Esophagus muscularis mucosa (tissue), 4 donors: Measurements from ENCODE around the gene TMEM86B. TPM values are rescaled to one million over a fixed set of nuclear protein-coding genes. Genes with fewer than 3 reads are reported as not detected.
A peak's percentile ranks its signal among the peaks of the same experiment; 100 is the strongest.

Experiments used
- DNase-seq: peaks from one replicate; pipeline ENCODE4 v3.0.0-alpha.2; 2017; ENCODE audit errors: extremely low spot score
- H3K27ac ChIP-seq, 4 donors: fragments of 200-600 bp; sonication (generic); replicated peaks in 1 of 4; 1 replicate in 3 of 4; 2 replicates in 1 of 4; pipeline ENCODE4 v1.5.1; 2016 to 2019; ENCODE audit warnings: mild to moderate bottlenecking in 1 of 4
- H3K27me3 ChIP-seq, 4 donors: fragments of 200-600 bp; sonication (generic); one replicate each; pipeline versions ENCODE4 v1.5.1 to v1.6.0; 2016 to 2019
- H3K36me3 ChIP-seq, 4 donors: fragments of 200-600 bp; sonication (generic); one replicate each; pipeline ENCODE4 v1.5.1; 2016 to 2019
- H3K4me1 ChIP-seq, 4 donors: fragments of 200-600 bp; sonication (generic); one replicate each; pipeline ENCODE4 v1.5.1; 2016 to 2019
- H3K4me3 ChIP-seq, 4 donors: fragments of 200-600 bp; sonication (generic); 1 replicate in 2 of 4; 2 replicates in 2 of 4; pipeline ENCODE4 v1.5.1; 2016 to 2019; ENCODE audit warnings: mild to moderate bottlenecking in 4 of 4, moderate library complexity in 1 of 4
- H3K9me3 ChIP-seq, 4 donors: fragments of 200-600 bp; sonication (generic); 1 replicate in 3 of 4; 2 replicates in 1 of 4; pipeline ENCODE4 v1.5.1; 2016 to 2019
- EP300 ChIP-seq: sonication (generic); formaldehyde crosslinking; IDR thresholded peaks from one replicate; pipeline ENCODE4 v1.6.1; 2017; ENCODE audit warnings: antibody characterized with exemption
- POLR2A ChIP-seq: fragments of 450-650 bp; IDR thresholded peaks from one replicate; pipeline ENCODE4 v1.6.1; 2017; ENCODE audit warnings: antibody characterized with exemption, moderate library complexity, mild to moderate bottlenecking, low read depth
- POLR2AphosphoS5 ChIP-seq, 2 donors: sonication (generic); formaldehyde crosslinking; IDR thresholded peaks; one replicate each; pipeline ENCODE4 v1.6.1; 2017; ENCODE audit warnings: antibody characterized with exemption in 2 of 2
- WGBS: methylation state at CpG from one replicate; pipeline ENCODE4 v1.1.5; 2018; 5-methylcytosine and 5-hydroxymethylcytosine counted together
- intact Hi-C: fragments of 100-400 bp; cut with DNase I; formaldehyde crosslinking; loops from one replicate; pipeline ENCODE4 v1.15.1; 2023
- total RNA-seq, 4 donors: library from RNA; depleted of rRNA; stranded (reverse); fragments of >200 nt; gene quantifications; one replicate each; pipeline versions ENCODE4 v1.1.0 to v1.2.1, GENCODE V29; 2016
- TF ChIP-seq, protein P1 (sequence below), 3 experiments: fragments of 200-600 bp in 2 of 3; fragments of 450-650 bp in 1 of 3; sonication (generic) in 2 of 3; IDR thresholded peaks; one replicate each; pipeline ENCODE4 v1.5.1; 2017 to 2019; ENCODE audit warnings: antibody characterized with exemption in 3 of 3, mild to moderate bottlenecking in 2 of 3, moderate library complexity in 1 of 3

The TMEM86B gene
- total RNA-seq, 4 donors from 2014 or later: 1.7 to 2.8 (median 2.4) TPM

DNA sequence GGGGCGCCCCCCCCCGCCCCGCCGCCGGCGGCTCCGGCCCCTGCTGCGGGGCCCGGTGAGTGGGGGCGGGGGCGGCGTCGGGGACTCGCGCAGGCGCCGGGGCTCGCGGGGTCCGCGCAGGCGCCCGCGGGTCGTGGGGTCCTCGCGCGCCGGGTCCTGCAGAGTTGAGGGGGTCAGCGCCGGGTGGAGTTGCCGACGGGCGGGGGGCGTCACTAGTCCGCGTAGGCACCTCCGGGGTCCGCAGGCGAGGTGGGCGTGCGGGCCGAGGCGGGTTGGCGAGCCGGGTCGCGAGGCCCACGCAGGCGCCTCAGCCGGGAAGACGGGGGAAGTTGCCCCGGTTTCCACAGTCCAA lies 29.9 kb upstream of the TMEM86B start:
- Histone ChIP-seq H3K27me3 (no peaks in the 10 kb centered on the region), H3K4me1 (peaks cover 44 to 57% (median 57%) of the 10 kb centered on the region in 4 donors), H3K27ac (peak overlapping the region; percentile 89 to 97 (median 92)), H3K9me3 (no peaks in the 10 kb centered on the region), H3K36me3 (peaks cover 0 to 11% (median 7%) of the 10 kb centered on the region in 4 donors), H3K4me3 (peak overlapping the region; percentile 94 to 99 (median 98))
- no peak for DNase-seq
- TF ChIP-seq POLR2AphosphoS5 (IDR thresholded peaks at IDR 0.05): no peak
- no peak for TF ChIP-seq EP300
- TF ChIP-seq POLR2A: no peak
- TF ChIP-seq, protein P1, sequence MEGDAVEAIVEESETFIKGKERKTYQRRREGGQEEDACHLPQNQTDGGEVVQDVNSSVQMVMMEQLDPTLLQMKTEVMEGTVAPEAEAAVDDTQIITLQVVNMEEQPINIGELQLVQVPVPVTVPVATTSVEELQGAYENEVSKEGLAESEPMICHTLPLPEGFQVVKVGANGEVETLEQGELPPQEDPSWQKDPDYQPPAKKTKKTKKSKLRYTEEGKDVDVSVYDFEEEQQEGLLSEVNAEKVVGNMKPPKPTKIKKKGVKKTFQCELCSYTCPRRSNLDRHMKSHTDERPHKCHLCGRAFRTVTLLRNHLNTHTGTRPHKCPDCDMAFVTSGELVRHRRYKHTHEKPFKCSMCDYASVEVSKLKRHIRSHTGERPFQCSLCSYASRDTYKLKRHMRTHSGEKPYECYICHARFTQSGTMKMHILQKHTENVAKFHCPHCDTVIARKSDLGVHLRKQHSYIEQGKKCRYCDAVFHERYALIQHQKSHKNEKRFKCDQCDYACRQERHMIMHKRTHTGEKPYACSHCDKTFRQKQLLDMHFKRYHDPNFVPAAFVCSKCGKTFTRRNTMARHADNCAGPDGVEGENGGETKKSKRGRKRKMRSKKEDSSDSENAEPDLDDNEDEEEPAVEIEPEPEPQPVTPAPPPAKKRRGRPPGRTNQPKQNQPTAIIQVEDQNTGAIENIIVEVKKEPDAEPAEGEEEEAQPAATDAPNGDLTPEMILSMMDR (IDR thresholded peaks at IDR 0.05): no peak
- WGBS: 0% methylated on average over 7 of the region's 53 CpGs
- intact Hi-C loops: loop anchor here (5.0 kb wide), 1 partner anchor 41 kb away; no protein-coding TSS in a partner anchor

DNA sequence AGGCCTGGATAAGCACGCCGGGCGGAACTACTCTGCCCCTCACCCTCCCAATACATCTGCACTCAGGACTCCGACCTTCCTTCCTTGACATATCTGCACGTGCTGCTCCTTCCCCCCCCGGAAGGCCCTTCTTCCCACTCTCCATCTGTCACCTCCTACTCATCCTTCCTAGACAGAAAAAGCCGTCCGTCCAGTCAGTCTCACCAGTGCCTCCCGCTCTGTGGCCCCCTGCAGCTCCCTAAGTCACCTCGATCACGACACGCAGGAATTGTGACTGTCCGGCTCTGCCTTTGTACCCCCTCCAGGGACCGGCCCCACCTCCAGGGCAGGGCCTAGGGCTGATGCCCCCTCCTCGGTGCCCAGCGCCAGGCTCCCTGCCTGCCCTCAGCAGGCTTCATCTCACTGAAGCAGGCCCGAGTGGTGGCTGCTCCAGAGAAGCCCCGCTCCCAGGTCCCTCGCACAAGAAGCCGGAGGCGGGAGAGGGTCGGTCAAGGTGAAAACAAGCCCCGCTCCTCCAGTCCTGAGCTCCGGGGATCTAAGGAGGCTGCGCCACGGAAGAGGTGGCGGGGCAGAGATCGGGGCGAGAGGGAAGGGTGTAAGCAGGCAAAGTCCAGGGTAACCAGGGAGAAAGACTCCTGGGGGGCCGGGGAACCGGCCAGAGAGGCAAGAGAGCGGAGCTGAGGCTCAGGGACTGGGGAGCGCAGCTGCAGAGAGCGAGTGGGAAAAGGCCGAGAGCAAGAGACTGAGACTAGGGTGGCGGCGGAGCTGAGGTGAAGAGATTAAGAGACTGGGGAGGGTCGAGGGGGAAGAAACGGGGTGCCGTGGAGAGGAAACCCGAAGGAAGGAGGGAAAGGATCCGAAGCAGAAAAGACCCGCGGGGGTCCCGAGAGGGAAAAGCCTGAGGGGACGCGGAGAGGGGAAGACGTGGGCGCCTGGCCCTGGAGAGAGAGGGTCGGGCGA lies 29.2 kb upstream of the TMEM86B start:
- no peak for DNase-seq
- no peak for TF ChIP-seq POLR2A
- TF ChIP-seq, protein P1 (IDR thresholded peaks at IDR 0.05): no peak
- no peak for TF ChIP-seq EP300
- no peak for TF ChIP-seq POLR2AphosphoS5 (IDR thresholded peaks at IDR 0.05)
- H3K27me3 ChIP-seq: no peaks in the 10 kb centered on the region
- no peaks in the 10 kb centered on the region for H3K9me3 ChIP-seq
- H3K27ac ChIP-seq: peak overlapping the region; percentile 89 to 97 (median 92)
- peaks cover 0 to 11% (median 7%) of the 10 kb centered on the region in 4 donors for H3K36me3 ChIP-seq
- 5% methylated on average over 46 of the region's 51 CpGs for WGBS
- peaks cover 49 to 65% (median 64%) of the 10 kb centered on the region in 4 donors for H3K4me1 ChIP-seq
- peak overlapping the region; percentile 94 to 99 (median 98) for H3K4me3 ChIP-seq
- intact Hi-C loops: loop anchor here (5.0 kb wide), 1 partner anchor 40 kb away; no protein-coding TSS in a partner anchor

DNA sequence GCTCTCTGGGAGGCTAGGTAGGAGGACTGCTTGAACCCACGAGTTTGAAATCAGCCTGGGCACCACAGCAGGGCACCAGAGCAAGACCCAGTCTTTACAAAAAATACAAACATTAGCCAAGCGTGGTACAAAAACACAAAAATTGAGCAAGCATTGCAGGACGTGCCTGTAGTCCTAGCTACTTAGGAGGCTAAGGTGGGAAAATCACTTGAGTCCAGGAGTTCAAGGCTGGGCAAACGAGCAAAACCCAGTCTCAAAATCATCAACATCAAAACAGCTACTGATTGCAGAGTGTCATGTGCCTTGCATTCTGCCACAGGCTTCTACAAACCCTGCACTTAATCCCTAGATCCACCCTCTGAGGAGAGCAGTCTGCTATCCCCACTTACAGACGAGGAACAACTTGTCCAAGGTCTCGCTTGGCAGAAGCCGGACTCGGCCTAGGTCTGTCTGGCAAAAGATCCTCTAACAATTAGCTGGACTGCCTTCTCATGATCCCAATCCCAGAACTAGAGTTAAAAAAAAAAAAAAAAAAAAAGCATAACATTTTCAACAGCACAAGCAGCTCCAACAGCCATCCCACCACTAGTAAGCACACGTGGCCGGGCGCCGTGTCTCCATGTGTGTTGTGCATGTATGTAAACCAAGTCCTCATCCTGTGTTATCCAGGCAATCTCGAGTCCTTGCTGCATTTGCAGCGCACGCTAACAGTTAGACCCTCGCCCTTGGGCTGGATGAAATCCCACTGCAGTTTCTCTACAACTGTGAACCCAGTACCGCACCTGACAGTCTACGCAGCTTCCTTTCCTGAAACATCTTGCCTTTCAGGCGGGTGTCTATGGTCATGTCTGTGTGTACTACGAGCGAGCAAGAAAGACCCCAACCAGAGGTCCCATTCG lies 28.2 kb upstream of the TMEM86B start:
- Histone ChIP-seq H3K9me3 (no peaks in the 10 kb centered on the region), H3K36me3 (peaks cover 0 to 4% (median 0%) of the 10 kb centered on the region in 4 donors), H3K27me3 (no peaks in the 10 kb centered on the region), H3K4me1 (peaks cover 57 to 74% (median 73%) of the 10 kb centered on the region in 4 donors), H3K4me3 (peak overlapping the region; percentile 94 to 99 (median 98)), H3K27ac (peak overlapping the region in 2 of 4 donors; percentile 90 to 93)
- intact Hi-C loops: loop anchor here (5.0 kb wide), 1 partner anchor 40 kb away; no protein-coding TSS in a partner anchor
- DNase-seq: no peak
- TF ChIP-seq EP300 (no peak), POLR2A (no peak), POLR2AphosphoS5 (IDR thresholded peaks at IDR 0.05) (no peak)
- TF ChIP-seq, protein P1 (IDR thresholded peaks at IDR 0.05): no peak
- WGBS: 44% methylated on average over 22 of the region's 22 CpGs

DNA sequence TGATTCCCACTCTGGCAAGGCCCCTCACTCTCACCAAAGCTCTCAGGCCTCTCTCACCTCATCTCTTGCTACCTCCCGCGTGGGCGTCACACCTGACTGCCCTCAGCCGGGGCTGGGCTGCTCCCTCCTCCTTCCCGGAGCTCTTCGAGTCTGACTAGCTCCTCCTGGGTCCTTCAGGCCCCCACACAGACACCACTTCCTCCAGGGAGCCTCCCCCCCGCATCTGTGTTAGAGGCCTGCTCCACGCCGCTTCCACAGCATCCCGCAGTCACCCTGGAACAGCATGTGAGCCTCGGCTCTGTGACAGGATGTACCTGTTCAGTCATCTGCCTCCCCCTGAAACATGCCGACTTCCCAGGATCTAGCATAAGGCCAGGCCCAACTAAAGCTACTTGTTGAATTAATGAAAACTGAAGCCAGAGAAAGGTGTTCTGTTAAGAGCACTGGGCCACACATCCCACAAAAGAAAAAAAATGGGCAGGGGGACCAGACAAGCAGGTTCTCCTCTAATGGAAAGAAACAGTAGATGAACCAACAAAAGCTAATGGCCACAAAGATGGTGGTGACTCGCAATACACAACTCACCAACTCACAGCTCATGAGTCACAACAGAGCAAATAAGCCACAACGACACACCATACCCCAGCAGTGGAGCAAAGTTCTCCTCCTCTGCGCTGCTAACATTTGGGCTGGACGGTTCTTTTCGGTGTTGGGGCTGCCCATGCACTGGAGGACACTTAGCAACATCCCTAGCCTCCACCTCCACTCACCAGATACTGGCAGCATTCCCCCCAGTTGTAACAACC lies 27.3 kb upstream of the TMEM86B start:
- TF ChIP-seq POLR2AphosphoS5 (IDR thresholded peaks at IDR 0.05) (no peak), EP300 (no peak), POLR2A (no peak)
- TF ChIP-seq, protein P1 (IDR thresholded peaks at IDR 0.05): no peak
- intact Hi-C loops: loop anchor here (5.0 kb wide), 1 partner anchor 39 kb away; no protein-coding TSS in a partner anchor
- WGBS: 69% methylated on average over 10 of the region's 17 CpGs
- DNase-seq: no peak
- Histone ChIP-seq H3K4me3 (peak overlapping the region in 1 of 4 donors; percentile 19), H3K27me3 (no peaks in the 10 kb centered on the region), H3K9me3 (no peaks in the 10 kb centered on the region), H3K27ac (peak overlapping the region in 2 of 4 donors; percentile 25 to 42), H3K36me3 (peaks cover 0 to 4% (median 0%) of the 10 kb centered on the region in 4 donors), H3K4me1 (peaks cover 65 to 84% (median 82%) of the 10 kb centered on the region in 4 donors)
